ENCODE measurements around the gene CDH11. TPM values are rescaled to one million over a fixed set of nuclear protein-coding genes. Genes with fewer than 3 reads are reported as not detected.

The CDH11 gene
- polyA plus RNA-seq, 4 donors, result 0.22 to 25.1 (median 1.6) TPM

GRCh38 chr16:64973171-64973570, 148.7 kb downstream of the CDH11 start:
- DNase-seq (no peak), FAIRE-seq (no peak)
- H3K4me1 ChIP-seq (ENCODE audit: control insufficient read depth in 3 of 3, insufficient read depth in 2 of 3, low read depth in 1 of 3, low read length in 2 of 3), result no peaks in the 10 kb centered on the region
- H3K4me3 ChIP-seq (ENCODE audit: low read depth in 1 of 3, low read length in 3 of 3), result no peak overlapping the region
- no peaks in the 10 kb centered on the region for H3K36me3 ChIP-seq (ENCODE audit: control insufficient read depth in 3 of 3, insufficient read depth in 2 of 3, low read depth in 1 of 3, low read length in 3 of 3)
- H3K9me3 ChIP-seq (ENCODE audit: control insufficient read depth in 2 of 2, insufficient read depth in 1 of 2, low read depth in 1 of 2, low read length in 1 of 2), result no peaks in the 10 kb centered on the region
- no peak overlapping the region for H3K27ac ChIP-seq (ENCODE audit: low read depth in 1 of 3, low read length in 2 of 3)
- H3K27me3 ChIP-seq (ENCODE audit: control insufficient read depth in 3 of 3, insufficient read depth in 3 of 3, low read length in 3 of 3), result no peaks in the 10 kb centered on the region
- 47 to 78% (median 74%) methylated on average over 2 of the region's 2 CpGs for WGBS, 3 donors

GRCh38 chr16:64971171-64971570, 150.7 kb downstream of the CDH11 start:
- Histone ChIP-seq H3K36me3 (ENCODE audit: control insufficient read depth in 3 of 3, insufficient read depth in 2 of 3, low read depth in 1 of 3, low read length in 3 of 3) (no peaks in the 10 kb centered on the region), H3K9me3 (ENCODE audit: control insufficient read depth in 2 of 2, insufficient read depth in 1 of 2, low read depth in 1 of 2, low read length in 1 of 2) (no peaks in the 10 kb centered on the region), H3K4me1 (ENCODE audit: control insufficient read depth in 3 of 3, insufficient read depth in 2 of 3, low read depth in 1 of 3, low read length in 2 of 3) (no peaks in the 10 kb centered on the region), H3K27ac (ENCODE audit: low read depth in 1 of 3, low read length in 2 of 3) (no peak overlapping the region), H3K4me3 (ENCODE audit: low read depth in 1 of 3, low read length in 3 of 3) (no peak overlapping the region), H3K27me3 (ENCODE audit: control insufficient read depth in 3 of 3, insufficient read depth in 3 of 3, low read length in 3 of 3) (no peaks in the 10 kb centered on the region)
- 66 to 87% (median 73%) methylated on average over 4 of the region's 4 CpGs for WGBS, 3 donors
- no peak for DNase-seq
- no peak for FAIRE-seq

GRCh38 chr16:64969221-64969620, 152.6 kb downstream of the CDH11 start:
- FAIRE-seq, result no peak
- Histone ChIP-seq H3K4me3 (ENCODE audit: low read depth in 1 of 3, low read length in 3 of 3) (no peak overlapping the region), H3K27me3 (ENCODE audit: control insufficient read depth in 3 of 3, insufficient read depth in 3 of 3, low read length in 3 of 3) (no peaks in the 10 kb centered on the region)

GRCh38 chr16:64968539-64968938, 153.3 kb downstream of the CDH11 start:
- DNase-seq (no peak), FAIRE-seq (no peak)
- Histone ChIP-seq H3K9me3 (ENCODE audit: control insufficient read depth in 2 of 2, insufficient read depth in 1 of 2, low read depth in 1 of 2, low read length in 1 of 2) (no peaks in the 10 kb centered on the region), H3K27ac (ENCODE audit: low read depth in 1 of 3, low read length in 2 of 3) (no peak overlapping the region), H3K36me3 (ENCODE audit: control insufficient read depth in 3 of 3, insufficient read depth in 2 of 3, low read depth in 1 of 3, low read length in 3 of 3) (no peaks in the 10 kb centered on the region), H3K4me1 (ENCODE audit: control insufficient read depth in 3 of 3, insufficient read depth in 2 of 3, low read depth in 1 of 3, low read length in 2 of 3) (no peaks in the 10 kb centered on the region), H3K27me3 (ENCODE audit: control insufficient read depth in 3 of 3, insufficient read depth in 3 of 3, low read length in 3 of 3) (no peaks in the 10 kb centered on the region), H3K4me3 (ENCODE audit: low read depth in 1 of 3, low read length in 3 of 3) (no peak overlapping the region)
- 65 to 76% (median 71%) methylated on average over 6 of the region's 6 CpGs for WGBS, 3 donors

More at GRCh38 chr16:64969221-64969620, 152.6 kb downstream of the CDH11 start:
- H3K9me3 ChIP-seq (ENCODE audit: control insufficient read depth in 2 of 2, insufficient read depth in 1 of 2, low read depth in 1 of 2, low read length in 1 of 2), result no peaks in the 10 kb centered on the region
- DNase-seq, result no peak
- WGBS, 3 donors, result 67 to 93% (median 84%) methylated on average over 1 of the region's 1 CpG
- no peaks in the 10 kb centered on the region for H3K4me1 ChIP-seq (ENCODE audit: control insufficient read depth in 3 of 3, insufficient read depth in 2 of 3, low read depth in 1 of 3, low read length in 2 of 3)
- no peak overlapping the region for H3K27ac ChIP-seq (ENCODE audit: low read depth in 1 of 3, low read length in 2 of 3)
- H3K36me3 ChIP-seq (ENCODE audit: control insufficient read depth in 3 of 3, insufficient read depth in 2 of 3, low read depth in 1 of 3, low read length in 3 of 3), result no peaks in the 10 kb centered on the region

GRCh38 chr16:64964126-64964540, 157.7 kb downstream of the CDH11 start:
- FAIRE-seq (no peak), DNase-seq (no peak)
- WGBS, 3 donors, result 60 to 67% (median 61%) methylated on average over 3 of the region's 3 CpGs
- Histone ChIP-seq H3K27me3 (ENCODE audit: control insufficient read depth in 3 of 3, insufficient read depth in 3 of 3, low read length in 3 of 3) (no peaks in the 10 kb centered on the region), H3K27ac (ENCODE audit: low read depth in 1 of 3, low read length in 2 of 3) (no peak overlapping the region), H3K4me3 (ENCODE audit: low read depth in 1 of 3, low read length in 3 of 3) (no peak overlapping the region), H3K4me1 (ENCODE audit: control insufficient read depth in 3 of 3, insufficient read depth in 2 of 3, low read depth in 1 of 3, low read length in 2 of 3) (no peaks in the 10 kb centered on the region), H3K36me3 (ENCODE audit: control insufficient read depth in 3 of 3, insufficient read depth in 2 of 3, low read depth in 1 of 3, low read length in 3 of 3) (no peaks in the 10 kb centered on the region), H3K9me3 (ENCODE audit: control insufficient read depth in 2 of 2, insufficient read depth in 1 of 2, low read depth in 1 of 2, low read length in 1 of 2) (peaks cover 0 to 1% of the 10 kb centered on the region in 2 donors)

- Histone ChIP-seq H3K4me3 (ENCODE audit: low read depth in 1 of 3, low read length in 3 of 3) (no peak overlapping the region), H3K27ac (ENCODE audit: low read depth in 1 of 3, low read length in 2 of 3) (no peak overlapping the region), H3K27me3 (ENCODE audit: control insufficient read depth in 3 of 3, insufficient read depth in 3 of 3, low read length in 3 of 3) (no peaks in the 10 kb centered on the region), H3K4me1 (ENCODE audit: control insufficient read depth in 3 of 3, insufficient read depth in 2 of 3, low read depth in 1 of 3, low read length in 2 of 3) (no peaks in the 10 kb centered on the region), H3K36me3 (ENCODE audit: control insufficient read depth in 3 of 3, insufficient read depth in 2 of 3, low read depth in 1 of 3, low read length in 3 of 3) (no peaks in the 10 kb centered on the region), H3K9me3 (ENCODE audit: control insufficient read depth in 2 of 2, insufficient read depth in 1 of 2, low read depth in 1 of 2, low read length in 1 of 2) (peaks cover 0 to 1% of the 10 kb centered on the region in 2 donors)
- DNase-seq (no peak), FAIRE-seq (no peak)
- 51 to 66% (median 66%) methylated on average over 2 of the region's 2 CpGs for WGBS, 3 donors
These were observed 159.1 kb downstream of the CDH11 start for GRCh38 chr16:64962786-64963185.

GRCh38 chr16:64957246-64957645, 164.6 kb downstream of the CDH11 start:
- no peak overlapping the region for H3K4me3 ChIP-seq (ENCODE audit: low read depth in 1 of 3, low read length in 3 of 3)
- DNase-seq (no peak), FAIRE-seq (no peak)
- H3K27me3 ChIP-seq (ENCODE audit: control insufficient read depth in 3 of 3, insufficient read depth in 3 of 3, low read length in 3 of 3), result no peaks in the 10 kb centered on the region
- no peaks in the 10 kb centered on the region for H3K36me3 ChIP-seq (ENCODE audit: control insufficient read depth in 3 of 3, insufficient read depth in 2 of 3, low read depth in 1 of 3, low read length in 3 of 3)
- H3K27ac ChIP-seq (ENCODE audit: low read depth in 1 of 3, low read length in 2 of 3), result no peak overlapping the region
- peaks cover 0 to 1% of the 10 kb centered on the region in 2 donors for H3K9me3 ChIP-seq (ENCODE audit: control insufficient read depth in 2 of 2, insufficient read depth in 1 of 2, low read depth in 1 of 2, low read length in 1 of 2)
- WGBS, 3 donors, result 33 to 53% (median 33%) methylated on average over 3 of the region's 3 CpGs
- no peaks in the 10 kb centered on the region for H3K4me1 ChIP-seq (ENCODE audit: control insufficient read depth in 3 of 3, insufficient read depth in 2 of 3, low read depth in 1 of 3, low read length in 2 of 3)

GRCh38 chr16:64952177-64952576, 169.7 kb downstream of the CDH11 start:
- Histone ChIP-seq H3K4me1 (ENCODE audit: control insufficient read depth in 3 of 3, insufficient read depth in 2 of 3, low read depth in 1 of 3, low read length in 2 of 3) (no peaks in the 10 kb centered on the region), H3K4me3 (ENCODE audit: low read depth in 1 of 3, low read length in 3 of 3) (no peak overlapping the region), H3K27me3 (ENCODE audit: control insufficient read depth in 3 of 3, insufficient read depth in 3 of 3, low read length in 3 of 3) (no peaks in the 10 kb centered on the region), H3K36me3 (ENCODE audit: control insufficient read depth in 3 of 3, insufficient read depth in 2 of 3, low read depth in 1 of 3, low read length in 3 of 3) (peaks cover 0 to 4% (median 0%) of the 10 kb centered on the region in 3 donors), H3K9me3 (ENCODE audit: control insufficient read depth in 2 of 2, insufficient read depth in 1 of 2, low read depth in 1 of 2, low read length in 1 of 2) (no peaks in the 10 kb centered on the region), H3K27ac (ENCODE audit: low read depth in 1 of 3, low read length in 2 of 3) (no peak overlapping the region)
- peak in 1 of 2 donors; percentile 5 for DNase-seq
- FAIRE-seq, result no peak

GRCh38 chr16:64951193-64951592, 170.7 kb downstream of the CDH11 start:
- no peaks in the 10 kb centered on the region for H3K4me1 ChIP-seq (ENCODE audit: control insufficient read depth in 3 of 3, insufficient read depth in 2 of 3, low read depth in 1 of 3, low read length in 2 of 3)
- H3K36me3 ChIP-seq (ENCODE audit: control insufficient read depth in 3 of 3, insufficient read depth in 2 of 3, low read depth in 1 of 3, low read length in 3 of 3), result peaks cover 0 to 4% (median 0%) of the 10 kb centered on the region in 3 donors
- FAIRE-seq (no peak), DNase-seq (no peak)
- H3K4me3 ChIP-seq (ENCODE audit: low read depth in 1 of 3, low read length in 3 of 3), result no peak overlapping the region
- no peak overlapping the region for H3K27ac ChIP-seq (ENCODE audit: low read depth in 1 of 3, low read length in 2 of 3)
- H3K27me3 ChIP-seq (ENCODE audit: control insufficient read depth in 3 of 3, insufficient read depth in 3 of 3, low read length in 3 of 3), result no peaks in the 10 kb centered on the region
- 83 to 87% (median 83%) methylated on average over 8 of the region's 8 CpGs for WGBS, 3 donors
- H3K9me3 ChIP-seq (ENCODE audit: control insufficient read depth in 2 of 2, insufficient read depth in 1 of 2, low read depth in 1 of 2, low read length in 1 of 2), result no peaks in the 10 kb centered on the region

All from small intestine (tissue), 7 donors.